ENCODE results near the gene PRKG1.

DNA sequence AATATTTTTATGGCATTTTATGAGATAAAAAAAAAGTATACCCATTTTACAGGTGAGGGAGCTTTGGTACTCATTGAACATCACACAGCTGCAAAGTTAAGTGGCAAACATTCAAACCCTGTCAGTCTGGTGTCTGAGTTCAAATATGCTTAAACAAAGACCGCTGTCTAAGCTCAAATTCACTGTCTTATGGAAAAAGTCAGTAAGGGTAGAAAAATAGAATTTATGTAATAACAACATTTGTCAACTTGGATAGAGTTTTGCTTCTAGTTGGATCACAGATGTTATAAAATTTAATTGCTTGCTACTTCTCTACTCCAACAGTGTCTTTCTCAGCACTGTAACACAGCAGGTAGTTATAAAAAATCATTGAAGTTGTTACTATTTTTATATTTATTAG is 786.8 kb downstream of the PRKG1 start:
- TF ChIP-seq, protein P1, sequence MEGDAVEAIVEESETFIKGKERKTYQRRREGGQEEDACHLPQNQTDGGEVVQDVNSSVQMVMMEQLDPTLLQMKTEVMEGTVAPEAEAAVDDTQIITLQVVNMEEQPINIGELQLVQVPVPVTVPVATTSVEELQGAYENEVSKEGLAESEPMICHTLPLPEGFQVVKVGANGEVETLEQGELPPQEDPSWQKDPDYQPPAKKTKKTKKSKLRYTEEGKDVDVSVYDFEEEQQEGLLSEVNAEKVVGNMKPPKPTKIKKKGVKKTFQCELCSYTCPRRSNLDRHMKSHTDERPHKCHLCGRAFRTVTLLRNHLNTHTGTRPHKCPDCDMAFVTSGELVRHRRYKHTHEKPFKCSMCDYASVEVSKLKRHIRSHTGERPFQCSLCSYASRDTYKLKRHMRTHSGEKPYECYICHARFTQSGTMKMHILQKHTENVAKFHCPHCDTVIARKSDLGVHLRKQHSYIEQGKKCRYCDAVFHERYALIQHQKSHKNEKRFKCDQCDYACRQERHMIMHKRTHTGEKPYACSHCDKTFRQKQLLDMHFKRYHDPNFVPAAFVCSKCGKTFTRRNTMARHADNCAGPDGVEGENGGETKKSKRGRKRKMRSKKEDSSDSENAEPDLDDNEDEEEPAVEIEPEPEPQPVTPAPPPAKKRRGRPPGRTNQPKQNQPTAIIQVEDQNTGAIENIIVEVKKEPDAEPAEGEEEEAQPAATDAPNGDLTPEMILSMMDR (IDR thresholded peaks at IDR 0.05): no peak
- TF ChIP-seq ZFX (IDR thresholded peaks at IDR 0.05; ENCODE audit: borderline replicate concordance): no peak
